HEK293 (cell line): Measurements from ENCODE around the gene RTN3.
"Not testable (repeated sequence)": the region's sequence is repeated elsewhere in the genome, so short reads cannot be mapped to it uniquely, and the experiment has no call there.

Source experiments
- CTCF ChIA-PET: fragments of 350-600 bp; formaldehyde crosslinking; extraction: SDS; loops from one replicate; lab custom pipeline; 2021; ENCODE audit warnings: antibody characterized with exemption; lab: Yijun Ruan, JAX
- POLR2A ChIA-PET: fragments of 300-600 bp; formaldehyde crosslinking; extraction: SDS; loops from one replicate; lab custom pipeline; 2020; ENCODE audit warnings: antibody characterized with exemption, inconsistent platforms; lab: Yijun Ruan, JAX
- H3K27ac ChIP-seq: fragments of 200-500 bp; sonication (Bioruptor generic); 2 replicates; pipeline ENCODE4 v1.5.1; 2014; ENCODE audit warnings: low read depth, low read length, control low read depth, inconsistent platforms; ENCODE audit errors: extremely low read depth
- H3K36me3 ChIP-seq, 2 experiments: fragments of 200-500 bp in 1 of 2; sonication (Bioruptor generic) in 1 of 2; 1 replicate in 1 of 2; 2 replicates in 1 of 2; pipeline ENCODE4 v1.5.1; 2014 to 2017; ENCODE audit warnings: inconsistent platforms in 2 of 2, low read length in 2 of 2; ENCODE audit not compliant: control insufficient read depth in 2 of 2, insufficient read depth in 1 of 2
- H3K4me1 ChIP-seq: fragments of 200-500 bp; sonication (Bioruptor generic); 2 replicates; pipeline ENCODE4 v1.5.1; 2014; ENCODE audit warnings: mild to moderate bottlenecking, low read length, inconsistent platforms; ENCODE audit not compliant: control insufficient read depth, insufficient read depth
- H3K4me3 ChIP-seq: 2 replicates; pipeline ENCODE4 v1.5.1; 2011; ENCODE audit warnings: low read depth, mild to moderate bottlenecking, control low read depth, low read length, moderate library complexity
- H3K9me3 ChIP-seq: fragments of 200-500 bp; sonication (Bioruptor generic); 2 replicates; pipeline ENCODE4 v1.5.1; 2014; ENCODE audit warnings: low read depth, low read length, inconsistent platforms; ENCODE audit not compliant: control insufficient read depth, insufficient read depth
- IKZF3 ChIP-seq: fragments of 450-650 bp; IDR thresholded peaks from 2 replicates; pipeline ENCODE4 v1.5.0; 2018; ENCODE audit warnings: missing biosample characterization, mild to moderate bottlenecking, missing genetic modification characterization, moderate library complexity
- INSM2 ChIP-seq: fragments of 450-650 bp; formaldehyde crosslinking; IDR thresholded peaks from 2 replicates; pipeline ENCODE4 v1.5.1; 2016; ENCODE audit warnings: missing biosample characterization, missing genetic modification characterization
- KLF16 ChIP-seq: fragments of 450-650 bp; formaldehyde crosslinking; IDR thresholded peaks from 2 replicates; pipeline ENCODE4 v1.5.1; 2017; ENCODE audit warnings: missing biosample characterization, missing genetic modification characterization
- PBX3 ChIP-seq: sonication (generic); formaldehyde crosslinking; IDR thresholded peaks from 2 replicates; pipeline ENCODE4 v1.8.1; 2022; ENCODE audit warnings: mild to moderate bottlenecking, moderate library complexity, missing genetic modification reagents
- ZBTB6 ChIP-seq: fragments of 450-650 bp; formaldehyde crosslinking; IDR thresholded peaks from 2 replicates; pipeline ENCODE4 v1.5.1; 2017; ENCODE audit warnings: missing biosample characterization, missing genetic modification characterization
- ZNF138 ChIP-seq: fragments of 450-650 bp; formaldehyde crosslinking; IDR thresholded peaks from 2 replicates; pipeline ENCODE4 v1.5.1; 2016; ENCODE audit warnings: missing biosample characterization, missing genetic modification characterization, borderline replicate concordance
- ZNF140 ChIP-seq: fragments of 450-650 bp; formaldehyde crosslinking; IDR thresholded peaks from 2 replicates; pipeline ENCODE4 v1.5.1; 2016; ENCODE audit warnings: missing biosample characterization, missing genetic modification characterization
- ZNF148 ChIP-seq: fragments of 450-650 bp; formaldehyde crosslinking; IDR thresholded peaks from 2 replicates; pipeline ENCODE4 v1.5.0; 2017; ENCODE audit warnings: missing biosample characterization, missing genetic modification characterization, borderline replicate concordance
- ZNF18 ChIP-seq: fragments of 450-650 bp; formaldehyde crosslinking; IDR thresholded peaks from 2 replicates; pipeline ENCODE4 v1.5.1; 2016; ENCODE audit warnings: missing biosample characterization, missing genetic modification characterization
- ZNF184 ChIP-seq: fragments of 450-650 bp; IDR thresholded peaks from 2 replicates; pipeline ENCODE4 v1.5.1; 2018; ENCODE audit warnings: missing biosample characterization, mild to moderate bottlenecking, missing genetic modification characterization
- ZNF23 ChIP-seq: fragments of 450-650 bp; formaldehyde crosslinking; IDR thresholded peaks from 2 replicates; pipeline ENCODE4 v1.5.1; 2016; ENCODE audit warnings: missing biosample characterization, missing genetic modification characterization, borderline replicate concordance
- ZNF354C ChIP-seq: fragments of 450-650 bp; formaldehyde crosslinking; IDR thresholded peaks from 2 replicates; pipeline ENCODE4 v1.5.1; 2016; ENCODE audit warnings: missing biosample characterization, missing genetic modification characterization, low read depth, borderline replicate concordance
- ZNF433 ChIP-seq: fragments of 450-650 bp; formaldehyde crosslinking; IDR thresholded peaks from 2 replicates; pipeline ENCODE4 v1.5.1; 2016; ENCODE audit warnings: missing biosample characterization, missing genetic modification characterization, low read depth
- ZNF555 ChIP-seq: fragments of 450-650 bp; formaldehyde crosslinking; conservative IDR thresholded peaks from 2 replicates; pipeline ENCODE4 v1.5.1; 2017; ENCODE audit warnings: missing biosample characterization, mild to moderate bottlenecking, missing genetic modification characterization, inconsistent platforms
- ZNF654 ChIP-seq: fragments of 450-650 bp; formaldehyde crosslinking; IDR thresholded peaks from 2 replicates; pipeline ENCODE4 v1.5.1; 2016; ENCODE audit warnings: low read depth, missing biosample characterization, missing genetic modification characterization
- ZNF660 ChIP-seq: fragments of 450-650 bp; IDR thresholded peaks from 2 replicates; pipeline ENCODE4 v1.5.1; 2018; ENCODE audit warnings: missing biosample characterization, mild to moderate bottlenecking, missing genetic modification characterization
- ZNF677 ChIP-seq: fragments of 450-650 bp; IDR thresholded peaks from 2 replicates; pipeline ENCODE4 v1.5.0; 2018; ENCODE audit warnings: missing biosample characterization, mild to moderate bottlenecking, missing genetic modification characterization, moderate library complexity

Gene RTN3

GRCh38 chr11:63635762-63636465 lies 45.4 kb upstream of the RTN3 start (continued):
- TF ChIP-seq IKZF3 (tag by site-specific recombination) (0 out of 2 replicates have a peak, but pooled peaks have one; percentile 24), ZNF148 (no peak), ZNF184 (no peak), ZNF555 (no peak), ZNF660 (tag by site-specific recombination) (peak; percentile 42; the same call in 1 of the 2 replicates), ZBTB6 (tag by site-specific recombination) (no peak), KLF16 (no peak), ZNF654 (peak; percentile 84), ZNF354C (tag by site-specific recombination) (no peak), ZNF433 (tag by site-specific recombination) (no peak), ZNF23 (tag by site-specific recombination) (no peak), ZNF140 (tag by site-specific recombination) (no peak), INSM2 (tag by site-specific recombination) (no peak), ZNF18 (tag by site-specific recombination) (no peak), PBX3 (CRISPR knock-in tag) (no peak), ZNF138 (tag by site-specific recombination) (no peak), ZNF677 (no peak)

- H3K4me3 ChIP-seq, POLR2A ChIA-PET, H3K9me3 ChIP-seq, H3K27ac ChIP-seq, H3K4me1 ChIP-seq: not testable (repeated sequence)
- H3K36me3 ChIP-seq, result peaks cover 0 to 52% of the 10 kb centered on the region in 2 experiments; a peak in 2 of 3 replicates
- CTCF ChIA-PET, result interaction anchor here (0.6 to 2.9 kb wide), 13 partner anchors 10 to 159 kb away, joined by 3 to 42 read pairs (median 4); no protein-coding TSS in a partner anchor
Observed at GRCh38 chr11:63638436-63638835, 42.9 kb upstream of the RTN3 start.
